ENCODE results near the gene PTPRF.
A peak's percentile ranks its signal among the peaks of the same experiment; 100 is the strongest.

Gene PTPRF

GRCh38 chr1:43650310-43651085, 119.8 kb downstream of the PTPRF start:
- no peak for FAIRE-seq

GRCh38 chr1:43651188-43651587, 120.5 kb downstream of the PTPRF start:
- no peak for FAIRE-seq
- no peak for DNase-seq (ENCODE audit: insufficient read length, low spot score)

More at GRCh38 chr1:43650310-43651085, 119.8 kb downstream of the PTPRF start:
- peak; percentile 91 for DNase-seq (ENCODE audit: insufficient read length, low spot score)

GRCh38 chr1:43651902-43652301, 121.2 kb downstream of the PTPRF start:
- no peak for DNase-seq (ENCODE audit: insufficient read length, low spot score)
- FAIRE-seq = no peak

GRCh38 chr1:43653339-43653738, 122.7 kb downstream of the PTPRF start:
- DNase-seq (ENCODE audit: insufficient read length, low spot score) (no peak), FAIRE-seq (peak; percentile 77)

- DNase-seq (ENCODE audit: insufficient read length, low spot score) (peak; percentile 48), FAIRE-seq (peak; percentile 87)
Observed at GRCh38 chr1:43653893-43654292, 123.2 kb downstream of the PTPRF start.

GRCh38 chr1:43655953-43656352, 125.3 kb downstream of the PTPRF start:
- FAIRE-seq (no peak), DNase-seq (ENCODE audit: insufficient read length, low spot score) (no peak)

- no peak for DNase-seq (ENCODE audit: insufficient read length, low spot score)
- no peak for FAIRE-seq
Observed at GRCh38 chr1:43659212-43660166, 128.8 kb downstream of the PTPRF start.

- FAIRE-seq (no peak), DNase-seq (ENCODE audit: insufficient read length, low spot score) (no peak)
Observed at GRCh38 chr1:43660355-43660754, 129.7 kb downstream of the PTPRF start.

- no peak for FAIRE-seq
- no peak for DNase-seq (ENCODE audit: insufficient read length, low spot score)
Observed at GRCh38 chr1:43664369-43664768, 133.7 kb downstream of the PTPRF start.

- no peak for DNase-seq (ENCODE audit: insufficient read length, low spot score)
- FAIRE-seq = no peak
Observed at GRCh38 chr1:43666608-43667007, 135.9 kb downstream of the PTPRF start.

- FAIRE-seq (no peak), DNase-seq (ENCODE audit: insufficient read length, low spot score) (no peak)
Observed at GRCh38 chr1:43668956-43669355, 138.3 kb downstream of the PTPRF start.

- FAIRE-seq (no peak), DNase-seq (ENCODE audit: insufficient read length, low spot score) (no peak)
Observed at GRCh38 chr1:43669878-43670277, 139.2 kb downstream of the PTPRF start.

GRCh38 chr1:43671193-43671592, 140.5 kb downstream of the PTPRF start:
- DNase-seq (ENCODE audit: insufficient read length, low spot score) (no peak), FAIRE-seq (no peak)

GRCh38 chr1:43671626-43672330, 141.1 kb downstream of the PTPRF start:
- FAIRE-seq = no peak

GRCh38 chr1:43673261-43673660, 142.6 kb downstream of the PTPRF start:
- DNase-seq (ENCODE audit: insufficient read length, low spot score) (no peak), FAIRE-seq (no peak)

More at GRCh38 chr1:43671626-43672330, 141.1 kb downstream of the PTPRF start:
- no peak for DNase-seq (ENCODE audit: insufficient read length, low spot score)

Data from GM19239 (cell line).